Fibroblast of lung (primary cell): ENCODE measurements around the gene GDA. TPM values are rescaled to one million over a fixed set of nuclear protein-coding genes. Genes with fewer than 3 reads are reported as not detected.

Experiments used
- DNase-seq, 2 donors: peaks; one replicate each; pipeline versions ENCODE4 v3.0.0 to v3.0.0-alpha.2; 2010; ENCODE audit warnings: low read depth in 2 of 2
- H2AFZ ChIP-seq: 2 replicates; pipeline ENCODE4 v1.5.1; 2012; ENCODE audit warnings: low read length, control low read depth, inconsistent platforms
- H3K27ac ChIP-seq: 2 replicates; pipeline ENCODE4 v1.5.1; 2011; ENCODE audit warnings: low read length, control low read depth; ENCODE audit not compliant: insufficient read depth
- H3K27me3 ChIP-seq: 2 replicates; pipeline ENCODE4 v1.5.1; 2011; ENCODE audit warnings: mild to moderate bottlenecking, low read length; ENCODE audit not compliant: control insufficient read depth, insufficient read depth
- H3K36me3 ChIP-seq: 2 replicates; pipeline ENCODE4 v1.5.1; 2011; ENCODE audit warnings: low read length; ENCODE audit not compliant: control insufficient read depth, insufficient read depth
- H3K4me1 ChIP-seq: 2 replicates; pipeline ENCODE4 v1.5.1; 2011; ENCODE audit warnings: low read length; ENCODE audit not compliant: control insufficient read depth, insufficient read depth; ENCODE audit errors: extremely low read depth
- H3K4me2 ChIP-seq: 2 replicates; pipeline ENCODE4 v1.5.1; 2011; ENCODE audit warnings: low read length, control low read depth; ENCODE audit not compliant: insufficient read depth; ENCODE audit errors: extremely low read depth
- H3K4me3 ChIP-seq, 4 experiments: fragments of 200-600 bp in 1 of 4; sonication (generic) in 1 of 4; replicated peaks in 1 of 4; 2 replicates each; pipeline ENCODE4 v1.5.1; 2011 to 2016; ENCODE audit warnings: low read length in 4 of 4, low read depth in 3 of 4, mild to moderate bottlenecking in 3 of 4, control low read depth in 2 of 4, inconsistent platforms in 1 of 4, mixed read lengths in 1 of 4; ENCODE audit not compliant: insufficient read depth in 1 of 4; ENCODE audit errors: control extremely low read depth in 1 of 4
- H3K79me2 ChIP-seq: 2 replicates; pipeline ENCODE4 v1.5.1; 2012; ENCODE audit warnings: mild to moderate bottlenecking, low read length, inconsistent platforms; ENCODE audit not compliant: control insufficient read depth, insufficient read depth
- H3K9ac ChIP-seq: 2 replicates; pipeline ENCODE4 v1.5.1; 2011; ENCODE audit warnings: mild to moderate bottlenecking, low read length, control low read depth; ENCODE audit not compliant: insufficient read depth
- H3K9me3 ChIP-seq: 2 replicates; pipeline ENCODE4 v1.5.1; 2012; ENCODE audit warnings: low read depth, low read length; ENCODE audit not compliant: control insufficient read depth, insufficient read depth
- H4K20me1 ChIP-seq: 2 replicates; pipeline ENCODE4 v1.5.1; 2011; ENCODE audit warnings: low read length; ENCODE audit not compliant: control insufficient read depth, insufficient read depth; ENCODE audit errors: extremely low read depth
- CTCF ChIP-seq, 2 donors: IDR thresholded peaks in 1 of 2; conservative IDR thresholded peaks in 1 of 2; 1 replicate in 1 of 2; 2 replicates in 1 of 2; pipeline ENCODE4 v1.5.1; 2011 to 2012; ENCODE audit warnings: low read length in 2 of 2, control low read depth in 1 of 2, inconsistent platforms in 1 of 2, low read depth in 1 of 2, mild to moderate bottlenecking in 1 of 2
- EZH2 ChIP-seq: IDR thresholded peaks from 2 replicates; pipeline ENCODE4 v1.5.1; 2012; ENCODE audit warnings: low read length, control low read depth, mild to moderate bottlenecking; ENCODE audit errors: missing control alignments
- polyA plus RNA-seq, 2 donors: library from polyadenylated mRNA; depleted of rRNA in 1 of 2; stranded (reverse) in 1 of 2; unstranded in 1 of 2; fragments of >200 nt; gene quantifications; 2 replicates each; pipeline ENCODE4 v1.2.1, GENCODE V29; 2011 to 2012; ENCODE audit warnings: missing spikeins in 1 of 2
- total RNA-seq: library from RNA; depleted of rRNA; stranded (reverse); fragments of >200 nt; gene quantifications from 2 replicates; pipeline ENCODE4 v1.2.1, GENCODE V29; 2014

The GDA gene
- total and polyA plus RNA-seq, 2 donors (not counting 1 experiment from before 2014, with no cell fraction given): not detected

GRCh38 chr9:72140586-72140985 is 8.7 kb upstream of the GDA start:
- Histone ChIP-seq H3K27me3 (no peaks in the 10 kb centered on the region), H2AFZ (no peak overlapping the region), H3K27ac (no peak overlapping the region), H3K9ac (no peak overlapping the region), H3K36me3 (no peaks in the 10 kb centered on the region), H3K79me2 (no peaks in the 10 kb centered on the region), H3K4me3 (no peak overlapping the region), H3K4me2 (no peak overlapping the region), H4K20me1 (no peaks in the 10 kb centered on the region), H3K9me3 (no peaks in the 10 kb centered on the region), H3K4me1 (no peaks in the 10 kb centered on the region)
- no peak for DNase-seq
- TF ChIP-seq CTCF (conservative IDR thresholded peaks at IDR 0.05 in 1 of 2, IDR thresholded peaks at IDR 0.05 in 1 of 2; ENCODE audit: low read depth in 1 of 2, low read length in 2 of 2) (no peak), EZH2 (no peak)

GRCh38 chr9:72141484-72141883 is 7.8 kb upstream of the GDA start:
- H3K27me3 ChIP-seq: no peaks in the 10 kb centered on the region
- no peak for DNase-seq

GRCh38 chr9:72144756-72145492 is 4.3 kb upstream of the GDA start:
- H3K4me2 ChIP-seq: no peak overlapping the region
- H3K9ac ChIP-seq: no peak overlapping the region
- no peaks in the 10 kb centered on the region for H3K79me2 ChIP-seq
- H3K9me3 ChIP-seq: no peaks in the 10 kb centered on the region
- no peak overlapping the region for H2AFZ ChIP-seq
- no peak overlapping the region for H3K4me3 ChIP-seq
- no peak for DNase-seq
- H3K36me3 ChIP-seq: no peaks in the 10 kb centered on the region
- H3K27ac ChIP-seq: no peak overlapping the region
- no peaks in the 10 kb centered on the region for H3K4me1 ChIP-seq
- no peaks in the 10 kb centered on the region for H3K27me3 ChIP-seq
- H4K20me1 ChIP-seq: no peaks in the 10 kb centered on the region
- TF ChIP-seq CTCF (conservative IDR thresholded peaks at IDR 0.05 in 1 of 2, IDR thresholded peaks at IDR 0.05 in 1 of 2; ENCODE audit: low read depth in 1 of 2, low read length in 2 of 2) (no peak), EZH2 (no peak)

More at GRCh38 chr9:72141484-72141883, 7.8 kb upstream of the GDA start:
- Histone ChIP-seq H3K27ac (no peak overlapping the region), H3K79me2 (no peaks in the 10 kb centered on the region), H3K4me2 (no peak overlapping the region), H3K4me3 (no peak overlapping the region), H3K4me1 (no peaks in the 10 kb centered on the region), H3K36me3 (no peaks in the 10 kb centered on the region), H3K9me3 (no peaks in the 10 kb centered on the region), H3K9ac (no peak overlapping the region), H4K20me1 (no peaks in the 10 kb centered on the region), H2AFZ (no peak overlapping the region)
- TF ChIP-seq EZH2 (no peak), CTCF (conservative IDR thresholded peaks at IDR 0.05 in 1 of 2, IDR thresholded peaks at IDR 0.05 in 1 of 2; ENCODE audit: low read depth in 1 of 2, low read length in 2 of 2) (no peak)
